ENCODE data around the gene YES1. TPM values are rescaled to one million over a fixed set of nuclear protein-coding genes. Genes with fewer than 3 reads are reported as not detected.

YES1 gene
- total and polyA plus RNA-seq, 4 donors = 12.5 to 57.6 (median 21.9) TPM

DNA sequence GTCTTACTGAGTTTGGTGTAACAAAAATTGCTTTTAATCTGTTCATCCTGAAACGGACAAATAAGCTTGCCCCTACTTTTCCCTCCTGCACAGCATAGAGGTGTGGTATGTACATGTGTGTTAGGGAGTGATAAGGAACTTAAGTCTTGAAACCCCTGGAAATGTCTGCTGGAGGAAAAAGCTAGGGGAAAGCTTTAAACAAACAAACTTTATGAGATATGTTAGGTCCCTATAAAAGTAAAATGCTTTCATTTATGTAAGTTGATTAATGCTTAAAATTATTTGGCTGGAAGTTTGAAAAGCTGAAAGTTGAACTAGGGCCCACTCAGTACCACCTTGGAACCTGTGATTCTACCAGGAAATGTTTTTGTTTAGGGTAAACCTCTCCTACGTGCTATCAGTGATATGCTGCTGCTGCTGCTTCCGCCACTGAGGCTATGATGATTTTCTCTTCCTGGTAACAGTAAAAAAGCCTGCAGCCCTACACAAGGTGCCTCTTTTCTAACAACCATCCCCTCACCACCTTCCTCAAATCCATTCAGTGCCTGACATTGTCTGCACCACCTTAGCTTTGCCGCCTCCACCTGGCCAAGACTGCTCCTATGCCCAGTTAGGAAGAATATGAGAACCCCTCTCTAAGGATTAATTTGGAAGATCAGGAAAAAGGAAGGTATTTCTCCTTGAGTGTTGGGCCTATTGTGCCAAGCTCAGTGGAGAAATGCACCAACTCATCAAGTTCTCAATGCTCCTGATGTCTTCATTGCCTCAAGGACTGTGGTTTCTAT is 2.5 kb upstream of the YES1 start:
- no peaks in the 10 kb centered on the region for H3K27me3 ChIP-seq (ENCODE audit: control insufficient read depth in 4 of 4, insufficient read depth in 4 of 4, low read length in 3 of 4)
- H3K27ac ChIP-seq (ENCODE audit: low read depth in 1 of 2, low read length in 2 of 2) = no peak overlapping the region
- 80% methylated on average over 4 of the region's 4 CpGs for WGBS
- TF ChIP-seq GABPA (IDR thresholded peaks at IDR 0.05 in 1 of 2, conservative IDR thresholded peaks at IDR 0.05 in 1 of 2) (no peak), FOXA1 (IDR thresholded peaks at IDR 0.05) (no peak), NR2F2 (IDR thresholded peaks at IDR 0.05) (no peak), HNF4G (IDR thresholded peaks at IDR 0.05) (no peak), RAD21 (IDR thresholded peaks at IDR 0.05) (no peak), TAF1 (conservative IDR thresholded peaks at IDR 0.05) (no peak), HNF4A (conservative IDR thresholded peaks at IDR 0.05) (no peak), EGR1 (IDR thresholded peaks at IDR 0.05; ENCODE audit: low read depth in 2 of 2) (no peak), RXRA (IDR thresholded peaks at IDR 0.05) (no peak), JUND (IDR thresholded peaks at IDR 0.05) (no peak)
- TF ChIP-seq, protein P1, sequence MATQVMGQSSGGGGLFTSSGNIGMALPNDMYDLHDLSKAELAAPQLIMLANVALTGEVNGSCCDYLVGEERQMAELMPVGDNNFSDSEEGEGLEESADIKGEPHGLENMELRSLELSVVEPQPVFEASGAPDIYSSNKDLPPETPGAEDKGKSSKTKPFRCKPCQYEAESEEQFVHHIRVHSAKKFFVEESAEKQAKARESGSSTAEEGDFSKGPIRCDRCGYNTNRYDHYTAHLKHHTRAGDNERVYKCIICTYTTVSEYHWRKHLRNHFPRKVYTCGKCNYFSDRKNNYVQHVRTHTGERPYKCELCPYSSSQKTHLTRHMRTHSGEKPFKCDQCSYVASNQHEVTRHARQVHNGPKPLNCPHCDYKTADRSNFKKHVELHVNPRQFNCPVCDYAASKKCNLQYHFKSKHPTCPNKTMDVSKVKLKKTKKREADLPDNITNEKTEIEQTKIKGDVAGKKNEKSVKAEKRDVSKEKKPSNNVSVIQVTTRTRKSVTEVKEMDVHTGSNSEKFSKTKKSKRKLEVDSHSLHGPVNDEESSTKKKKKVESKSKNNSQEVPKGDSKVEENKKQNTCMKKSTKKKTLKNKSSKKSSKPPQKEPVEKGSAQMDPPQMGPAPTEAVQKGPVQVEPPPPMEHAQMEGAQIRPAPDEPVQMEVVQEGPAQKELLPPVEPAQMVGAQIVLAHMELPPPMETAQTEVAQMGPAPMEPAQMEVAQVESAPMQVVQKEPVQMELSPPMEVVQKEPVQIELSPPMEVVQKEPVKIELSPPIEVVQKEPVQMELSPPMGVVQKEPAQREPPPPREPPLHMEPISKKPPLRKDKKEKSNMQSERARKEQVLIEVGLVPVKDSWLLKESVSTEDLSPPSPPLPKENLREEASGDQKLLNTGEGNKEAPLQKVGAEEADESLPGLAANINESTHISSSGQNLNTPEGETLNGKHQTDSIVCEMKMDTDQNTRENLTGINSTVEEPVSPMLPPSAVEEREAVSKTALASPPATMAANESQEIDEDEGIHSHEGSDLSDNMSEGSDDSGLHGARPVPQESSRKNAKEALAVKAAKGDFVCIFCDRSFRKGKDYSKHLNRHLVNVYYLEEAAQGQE (IDR thresholded peaks at IDR 0.05) = no peak
- TF ChIP-seq, protein P2, sequence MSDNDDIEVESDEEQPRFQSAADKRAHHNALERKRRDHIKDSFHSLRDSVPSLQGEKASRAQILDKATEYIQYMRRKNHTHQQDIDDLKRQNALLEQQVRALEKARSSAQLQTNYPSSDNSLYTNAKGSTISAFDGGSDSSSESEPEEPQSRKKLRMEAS (IDR thresholded peaks at IDR 0.05) = no peak
- TF ChIP-seq, protein P3, sequence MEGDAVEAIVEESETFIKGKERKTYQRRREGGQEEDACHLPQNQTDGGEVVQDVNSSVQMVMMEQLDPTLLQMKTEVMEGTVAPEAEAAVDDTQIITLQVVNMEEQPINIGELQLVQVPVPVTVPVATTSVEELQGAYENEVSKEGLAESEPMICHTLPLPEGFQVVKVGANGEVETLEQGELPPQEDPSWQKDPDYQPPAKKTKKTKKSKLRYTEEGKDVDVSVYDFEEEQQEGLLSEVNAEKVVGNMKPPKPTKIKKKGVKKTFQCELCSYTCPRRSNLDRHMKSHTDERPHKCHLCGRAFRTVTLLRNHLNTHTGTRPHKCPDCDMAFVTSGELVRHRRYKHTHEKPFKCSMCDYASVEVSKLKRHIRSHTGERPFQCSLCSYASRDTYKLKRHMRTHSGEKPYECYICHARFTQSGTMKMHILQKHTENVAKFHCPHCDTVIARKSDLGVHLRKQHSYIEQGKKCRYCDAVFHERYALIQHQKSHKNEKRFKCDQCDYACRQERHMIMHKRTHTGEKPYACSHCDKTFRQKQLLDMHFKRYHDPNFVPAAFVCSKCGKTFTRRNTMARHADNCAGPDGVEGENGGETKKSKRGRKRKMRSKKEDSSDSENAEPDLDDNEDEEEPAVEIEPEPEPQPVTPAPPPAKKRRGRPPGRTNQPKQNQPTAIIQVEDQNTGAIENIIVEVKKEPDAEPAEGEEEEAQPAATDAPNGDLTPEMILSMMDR (IDR thresholded peaks at IDR 0.05; ENCODE audit: low read depth, low read length, missing input control) = no peak
- H3K4me1 ChIP-seq (ENCODE audit: control insufficient read depth in 4 of 4, insufficient read depth in 4 of 4, low read length in 3 of 4) = peaks cover 0 to 12% (median 3%) of the 10 kb centered on the region in 4 donors
- H3K9me3 ChIP-seq (ENCODE audit: control insufficient read depth in 4 of 4, low read length in 3 of 4) = no peaks in the 10 kb centered on the region
- no peak for DNase-seq (ENCODE audit: low spot score)
- no peaks in the 10 kb centered on the region for H3K36me3 ChIP-seq (ENCODE audit: control insufficient read depth in 4 of 4, insufficient read depth in 3 of 4, low read depth in 1 of 4, low read length in 3 of 4)
- H3K4me3 ChIP-seq (ENCODE audit: low read depth in 1 of 3, low read length in 3 of 3) = no peak overlapping the region
- no peak overlapping the region for H3K9ac ChIP-seq (ENCODE audit: low read depth in 1 of 2, low read length in 2 of 2)

DNA sequence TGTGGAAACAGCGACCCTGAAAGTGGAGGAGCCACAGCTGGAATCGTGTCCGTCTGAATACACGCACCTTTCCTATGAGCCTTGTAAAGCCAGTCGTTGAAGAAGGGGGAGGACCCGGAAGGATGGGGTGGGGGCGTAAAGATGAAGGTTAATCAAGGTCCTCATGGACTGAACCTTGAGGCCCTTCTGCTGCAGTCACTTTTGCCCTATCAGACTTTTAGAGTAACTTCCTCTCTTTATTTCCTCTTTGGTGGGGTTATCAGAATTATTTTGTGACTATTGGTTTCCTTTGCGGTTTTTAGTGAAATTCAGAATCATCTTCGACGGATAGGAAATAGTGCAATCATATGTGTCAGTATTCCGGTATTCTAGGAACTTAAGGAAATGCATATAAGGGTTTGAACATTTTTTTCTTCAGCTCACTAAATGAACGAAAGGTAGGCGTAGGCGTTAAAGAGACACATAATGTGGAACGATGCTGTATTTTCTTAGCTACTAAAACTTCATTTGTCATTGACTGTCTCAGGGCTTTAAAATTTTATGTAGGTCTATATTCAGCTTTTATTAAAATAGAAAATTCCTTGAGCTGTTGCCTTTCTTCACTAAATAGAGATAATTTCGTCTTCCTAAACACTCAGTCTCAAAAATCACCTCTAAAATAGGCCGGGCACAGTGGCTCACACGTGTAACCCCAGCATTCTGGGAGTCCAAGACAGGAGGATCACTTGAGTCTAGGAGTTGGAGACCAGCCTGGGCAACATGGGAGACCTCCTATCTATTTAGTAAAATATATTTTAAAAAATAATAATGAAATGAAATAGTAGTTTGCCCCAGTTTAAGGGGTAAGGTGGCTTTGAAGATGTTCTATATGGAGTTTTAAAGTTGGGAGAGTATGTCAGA is 1.4 kb upstream of the YES1 start:
- H3K27me3 ChIP-seq (ENCODE audit: control insufficient read depth in 4 of 4, insufficient read depth in 4 of 4, low read length in 3 of 4) = no peaks in the 10 kb centered on the region
- DNase-seq (ENCODE audit: low spot score) = no peak
- peak overlapping the region; percentile 76 to 92 for H3K27ac ChIP-seq (ENCODE audit: low read depth in 1 of 2, low read length in 2 of 2)
- peaks cover 2 to 22% (median 7%) of the 10 kb centered on the region in 4 donors for H3K4me1 ChIP-seq (ENCODE audit: control insufficient read depth in 4 of 4, insufficient read depth in 4 of 4, low read length in 3 of 4)
- 54% methylated on average over 18 of the region's 18 CpGs for WGBS
- TF ChIP-seq SP1 (IDR thresholded peaks at IDR 0.05) = no peak
- TF ChIP-seq, protein P2 (IDR thresholded peaks at IDR 0.05) = peak; percentile 34
- no peak for TF ChIP-seq FOXA2 (IDR thresholded peaks at IDR 0.05)
- peak; percentile 49 for TF ChIP-seq NR2F2 (IDR thresholded peaks at IDR 0.05)
- TF ChIP-seq EGR1 (IDR thresholded peaks at IDR 0.05; ENCODE audit: low read depth in 2 of 2) = no peak
- TF ChIP-seq GABPA (IDR thresholded peaks at IDR 0.05 in 1 of 2, conservative IDR thresholded peaks at IDR 0.05 in 1 of 2) = no peak
- TF ChIP-seq, protein P1 (IDR thresholded peaks at IDR 0.05) = no peak
- TF ChIP-seq, protein P3 (IDR thresholded peaks at IDR 0.05; ENCODE audit: low read depth, low read length, missing input control) = no peak
- no peak for TF ChIP-seq TAF1 (conservative IDR thresholded peaks at IDR 0.05)
- H3K36me3 ChIP-seq (ENCODE audit: control insufficient read depth in 4 of 4, insufficient read depth in 3 of 4, low read depth in 1 of 4, low read length in 3 of 4) = no peaks in the 10 kb centered on the region
- H3K9ac ChIP-seq (ENCODE audit: low read depth in 1 of 2, low read length in 2 of 2) = peak overlapping the region in 1 of 2 donors; percentile 68
- H3K9me3 ChIP-seq (ENCODE audit: control insufficient read depth in 4 of 4, low read length in 3 of 4) = no peaks in the 10 kb centered on the region
- peak overlapping the region; percentile 19 to 82 (median 65) for H3K4me3 ChIP-seq (ENCODE audit: low read depth in 1 of 3, low read length in 3 of 3)

Measured in liver (tissue), 9 donors.